Measurements from ENCODE around the gene GLS2.

- TF ChIP-seq KLF10 (tag by site-specific recombination; IDR thresholded peaks at IDR 0.05) (no peak), ZNF16 (tag by site-specific recombination; IDR thresholded peaks at IDR 0.05; ENCODE audit: low read depth) (no peak), SETDB1 (IDR thresholded peaks at IDR 0.05; ENCODE audit: insufficient read length, low read length) (no peak), ZFP37 (tag by site-specific recombination; IDR thresholded peaks at IDR 0.05) (no peak), ZFP3 (tag by site-specific recombination; IDR thresholded peaks at IDR 0.05; ENCODE audit: low read depth) (no peak), ZNF274 (IDR thresholded peaks at IDR 0.05; ENCODE audit: low read length) (no peak), ZNF274 (tag by site-specific recombination; IDR thresholded peaks at IDR 0.05; ENCODE audit: borderline replicate concordance) (no peak), ZNF623 (tag by site-specific recombination; IDR thresholded peaks at IDR 0.05) (no peak), GFI1B (tag by site-specific recombination; IDR thresholded peaks at IDR 0.05) (no peak), ZNF350 (tag by site-specific recombination; IDR thresholded peaks at IDR 0.05) (no peak)
- TF ChIP-seq, protein P1, sequence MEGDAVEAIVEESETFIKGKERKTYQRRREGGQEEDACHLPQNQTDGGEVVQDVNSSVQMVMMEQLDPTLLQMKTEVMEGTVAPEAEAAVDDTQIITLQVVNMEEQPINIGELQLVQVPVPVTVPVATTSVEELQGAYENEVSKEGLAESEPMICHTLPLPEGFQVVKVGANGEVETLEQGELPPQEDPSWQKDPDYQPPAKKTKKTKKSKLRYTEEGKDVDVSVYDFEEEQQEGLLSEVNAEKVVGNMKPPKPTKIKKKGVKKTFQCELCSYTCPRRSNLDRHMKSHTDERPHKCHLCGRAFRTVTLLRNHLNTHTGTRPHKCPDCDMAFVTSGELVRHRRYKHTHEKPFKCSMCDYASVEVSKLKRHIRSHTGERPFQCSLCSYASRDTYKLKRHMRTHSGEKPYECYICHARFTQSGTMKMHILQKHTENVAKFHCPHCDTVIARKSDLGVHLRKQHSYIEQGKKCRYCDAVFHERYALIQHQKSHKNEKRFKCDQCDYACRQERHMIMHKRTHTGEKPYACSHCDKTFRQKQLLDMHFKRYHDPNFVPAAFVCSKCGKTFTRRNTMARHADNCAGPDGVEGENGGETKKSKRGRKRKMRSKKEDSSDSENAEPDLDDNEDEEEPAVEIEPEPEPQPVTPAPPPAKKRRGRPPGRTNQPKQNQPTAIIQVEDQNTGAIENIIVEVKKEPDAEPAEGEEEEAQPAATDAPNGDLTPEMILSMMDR (tag by site-specific recombination; IDR thresholded peaks at IDR 0.05) = no peak
- TF ChIP-seq, protein P2, sequence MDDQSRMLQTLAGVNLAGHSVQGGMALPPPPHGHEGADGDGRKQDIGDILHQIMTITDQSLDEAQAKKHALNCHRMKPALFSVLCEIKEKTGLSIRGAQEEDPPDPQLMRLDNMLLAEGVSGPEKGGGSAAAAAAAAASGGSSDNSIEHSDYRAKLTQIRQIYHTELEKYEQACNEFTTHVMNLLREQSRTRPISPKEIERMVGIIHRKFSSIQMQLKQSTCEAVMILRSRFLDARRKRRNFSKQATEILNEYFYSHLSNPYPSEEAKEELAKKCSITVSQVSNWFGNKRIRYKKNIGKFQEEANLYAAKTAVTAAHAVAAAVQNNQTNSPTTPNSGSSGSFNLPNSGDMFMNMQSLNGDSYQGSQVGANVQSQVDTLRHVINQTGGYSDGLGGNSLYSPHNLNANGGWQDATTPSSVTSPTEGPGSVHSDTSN (CRISPR knock-in tag; IDR thresholded peaks at IDR 0.05) = no peak
Observed at GRCh38 chr12:56537546-56537945, 49.6 kb upstream of the GLS2 start.
